Aortic smooth muscle cell (primary cell): ENCODE data around the gene PFKFB3. TPM values are rescaled to one million over a fixed set of nuclear protein-coding genes. Genes with fewer than 3 reads are reported as not detected.

Experiments
- total RNA-seq: library from RNA; depleted of rRNA; stranded (reverse); fragments of >200 nt; gene quantifications from 2 replicates; pipeline ENCODE4 v1.2.3, GENCODE V29; 2014

PFKFB3 gene
- total RNA-seq: 23.1 and 34.1 TPM in 2 replicates

DNA sequence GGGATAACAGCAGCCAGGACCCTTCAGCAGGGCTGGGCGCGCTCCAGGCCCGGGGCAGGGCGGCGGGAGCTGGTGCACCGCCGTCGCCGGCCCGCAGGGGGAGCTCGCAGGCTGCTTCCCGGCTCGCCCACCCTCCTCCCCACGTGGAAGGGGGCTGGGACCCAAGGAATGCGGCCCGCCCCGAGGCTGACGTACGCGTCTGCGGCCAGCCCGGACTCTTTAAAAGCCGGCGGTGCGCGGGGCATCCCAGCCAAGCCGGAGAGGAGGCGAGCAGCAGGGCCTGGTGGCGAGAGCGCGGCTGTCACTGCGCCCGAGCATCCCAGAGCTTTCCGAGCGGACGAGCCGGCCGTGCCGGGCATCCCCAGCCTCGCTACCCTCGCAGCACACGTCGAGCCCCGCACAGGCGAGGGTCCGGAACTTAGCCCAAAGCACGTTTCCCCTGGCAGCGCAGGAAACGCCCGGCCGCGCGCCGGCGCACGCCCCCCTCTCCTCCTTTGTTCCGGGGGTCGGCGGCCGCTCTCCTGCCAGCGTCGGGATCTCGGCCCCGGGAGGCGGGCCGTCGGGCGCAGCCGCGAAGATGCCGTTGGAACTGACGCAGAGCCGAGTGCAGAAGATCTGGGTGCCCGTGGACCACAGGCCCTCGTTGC lies at the start of gene PFKFB3:
TSS of gene PFKFB3 (plus strand) at position 249 of the 647 bp plus-strand sequence. CDS start at position 578, 329 bp downstream.

Other genes starting within 250 kb of the PFKFB3 start
- gene IL15RA, start 225.4 kb upstream of the PFKFB3 start, total RNA-seq: 5.7 and 7.3 TPM in 2 replicates
- not detected in 2 replicates for gene IL2RA, start 140.6 kb upstream of the PFKFB3 start, total RNA-seq
- gene RBM17, start 113.9 kb upstream of the PFKFB3 start, total RNA-seq: 38.2 and 44.1 TPM in 2 replicates